Calu3 (cell line): ENCODE measurements around the gene FAF1. TPM values are rescaled to one million over a fixed set of nuclear protein-coding genes. Genes with fewer than 3 reads are reported as not detected.

Experiments used
- BruUV-seq: library from RNA; stranded (reverse); fragments of 400-500 nt; replicated peaks from 2 replicates; lab custom pipeline; 2021; lab: Mats Ljungman, UMichigan
- CTCF ChIA-PET: fragments of 300-600 bp; sonication (Branson Sonifier 250); formaldehyde crosslinking; loops from one replicate; lab custom pipeline; 2022; ENCODE audit warnings: antibody characterized with exemption; lab: Charles Lee
- DNase-seq: peaks from one replicate; pipeline ENCODE4 v3.0.0; 2022
- H3K27ac Mint-ChIP-seq: one replicate; pipeline ENCODE4 v1.8.0; 2022; ENCODE audit warnings: mixed read lengths; ENCODE audit not compliant: unreplicated experiment
- H3K27me3 Mint-ChIP-seq: one replicate; pipeline ENCODE4 v1.8.0; 2022; ENCODE audit warnings: mixed read lengths; ENCODE audit not compliant: unreplicated experiment
- H3K36me3 Mint-ChIP-seq: one replicate; pipeline ENCODE4 v1.8.0; 2022; ENCODE audit warnings: mild to moderate bottlenecking, moderate library complexity, mixed read lengths; ENCODE audit not compliant: insufficient read depth, unreplicated experiment
- H3K4me1 Mint-ChIP-seq: one replicate; pipeline ENCODE4 v1.8.0; 2022; ENCODE audit warnings: mild to moderate bottlenecking, low read depth, mixed read lengths; ENCODE audit not compliant: unreplicated experiment
- H3K4me3 Mint-ChIP-seq: one replicate; pipeline ENCODE4 v1.8.0; 2022; ENCODE audit warnings: mild to moderate bottlenecking, low read depth, moderate library complexity, mixed read lengths; ENCODE audit not compliant: unreplicated experiment
- H3K9me3 Mint-ChIP-seq: one replicate; pipeline ENCODE4 v1.8.0; 2022; ENCODE audit warnings: low read depth, mixed read lengths; ENCODE audit not compliant: unreplicated experiment
- intact Hi-C: fragments of 100-400 bp; cut with micrococcal nuclease; formaldehyde crosslinking; loops from one replicate; pipeline ENCODE4 v1.10.0; 2022; ENCODE audit not compliant: unreplicated experiment
- total RNA-seq: library from RNA; stranded (reverse); gene quantifications from 2 replicates; pipeline ENCODE4 v1.2.3, GENCODE V29; 2022
- TF ChIP-seq, protein P1 (sequence below): fragments of 200-600 bp; IDR thresholded peaks from one replicate; pipeline ENCODE4 v1.8.0; 2022; ENCODE audit warnings: antibody characterized with exemption; ENCODE audit not compliant: unreplicated experiment

The FAF1 gene
- total RNA-seq, 1 experiment from 2014 or later = 104 TPM

DNA sequence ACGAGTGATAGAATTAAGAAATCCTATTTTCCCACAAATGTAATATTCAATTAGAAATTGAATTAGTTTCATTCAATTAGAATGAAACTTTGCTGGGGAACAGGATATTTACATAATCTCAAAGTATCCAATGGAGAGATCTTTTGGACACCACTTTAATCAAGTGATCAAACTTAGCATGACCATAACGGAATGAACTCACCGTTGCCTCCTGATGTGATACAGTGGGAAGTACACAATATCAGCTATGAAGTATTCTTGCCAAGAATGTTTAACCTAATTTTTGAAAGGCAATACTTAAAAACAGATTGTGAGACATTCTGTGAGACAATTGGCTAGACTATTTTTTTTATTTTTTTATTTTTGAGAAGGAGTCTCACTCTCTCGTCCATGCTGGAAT lies 26.6 kb upstream of the FAF1 start:
- intact Hi-C loops = no loop called here
- no peak for DNase-seq
- TF ChIP-seq, protein P1, sequence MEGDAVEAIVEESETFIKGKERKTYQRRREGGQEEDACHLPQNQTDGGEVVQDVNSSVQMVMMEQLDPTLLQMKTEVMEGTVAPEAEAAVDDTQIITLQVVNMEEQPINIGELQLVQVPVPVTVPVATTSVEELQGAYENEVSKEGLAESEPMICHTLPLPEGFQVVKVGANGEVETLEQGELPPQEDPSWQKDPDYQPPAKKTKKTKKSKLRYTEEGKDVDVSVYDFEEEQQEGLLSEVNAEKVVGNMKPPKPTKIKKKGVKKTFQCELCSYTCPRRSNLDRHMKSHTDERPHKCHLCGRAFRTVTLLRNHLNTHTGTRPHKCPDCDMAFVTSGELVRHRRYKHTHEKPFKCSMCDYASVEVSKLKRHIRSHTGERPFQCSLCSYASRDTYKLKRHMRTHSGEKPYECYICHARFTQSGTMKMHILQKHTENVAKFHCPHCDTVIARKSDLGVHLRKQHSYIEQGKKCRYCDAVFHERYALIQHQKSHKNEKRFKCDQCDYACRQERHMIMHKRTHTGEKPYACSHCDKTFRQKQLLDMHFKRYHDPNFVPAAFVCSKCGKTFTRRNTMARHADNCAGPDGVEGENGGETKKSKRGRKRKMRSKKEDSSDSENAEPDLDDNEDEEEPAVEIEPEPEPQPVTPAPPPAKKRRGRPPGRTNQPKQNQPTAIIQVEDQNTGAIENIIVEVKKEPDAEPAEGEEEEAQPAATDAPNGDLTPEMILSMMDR = no peak
- CTCF ChIA-PET = interaction anchor here (0.7 kb wide), 1 partner anchor 161 kb away, joined by 3 read pairs; no protein-coding TSS in a partner anchor
- H3K9me3 Mint-ChIP-seq = no peaks in the 10 kb centered on the region
- BruUV-seq = no TSS peak
- H3K27me3 Mint-ChIP-seq = no peaks in the 10 kb centered on the region
- H3K4me1 Mint-ChIP-seq = peaks cover 11% of the 10 kb centered on the region
- H3K27ac Mint-ChIP-seq = no peak overlapping the region
- H3K4me3 Mint-ChIP-seq = no peak overlapping the region
- no peaks in the 10 kb centered on the region for H3K36me3 Mint-ChIP-seq

DNA sequence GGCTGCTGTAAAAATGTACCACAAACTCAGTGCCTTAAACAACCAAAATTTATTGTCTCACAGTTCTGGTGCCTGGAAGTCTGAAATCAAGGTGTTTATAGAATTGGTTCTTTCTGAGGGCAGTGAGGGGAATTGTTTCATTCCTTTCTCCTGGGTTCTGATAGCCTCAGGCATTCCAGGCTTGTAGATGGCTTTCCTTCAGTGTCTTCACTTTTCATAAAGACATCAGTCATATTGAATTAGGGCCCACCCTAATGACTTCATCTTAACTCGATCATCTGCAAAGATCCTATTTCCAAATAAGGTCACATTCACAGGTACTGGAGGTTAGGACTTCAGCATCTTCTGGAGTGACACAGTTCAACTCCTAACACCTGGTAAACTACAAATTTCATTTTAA lies 25.0 kb upstream of the FAF1 start:
- Mint-ChIP-seq H3K27ac (no peak overlapping the region), H3K4me1 (peaks cover 11% of the 10 kb centered on the region), H3K4me3 (no peak overlapping the region), H3K36me3 (no peaks in the 10 kb centered on the region), H3K9me3 (no peaks in the 10 kb centered on the region), H3K27me3 (no peaks in the 10 kb centered on the region)
- CTCF ChIA-PET = no interaction called here
- TF ChIP-seq, protein P1 = no peak
- intact Hi-C loops = no loop called here
- DNase-seq = no peak
- no TSS peak for BruUV-seq

DNA sequence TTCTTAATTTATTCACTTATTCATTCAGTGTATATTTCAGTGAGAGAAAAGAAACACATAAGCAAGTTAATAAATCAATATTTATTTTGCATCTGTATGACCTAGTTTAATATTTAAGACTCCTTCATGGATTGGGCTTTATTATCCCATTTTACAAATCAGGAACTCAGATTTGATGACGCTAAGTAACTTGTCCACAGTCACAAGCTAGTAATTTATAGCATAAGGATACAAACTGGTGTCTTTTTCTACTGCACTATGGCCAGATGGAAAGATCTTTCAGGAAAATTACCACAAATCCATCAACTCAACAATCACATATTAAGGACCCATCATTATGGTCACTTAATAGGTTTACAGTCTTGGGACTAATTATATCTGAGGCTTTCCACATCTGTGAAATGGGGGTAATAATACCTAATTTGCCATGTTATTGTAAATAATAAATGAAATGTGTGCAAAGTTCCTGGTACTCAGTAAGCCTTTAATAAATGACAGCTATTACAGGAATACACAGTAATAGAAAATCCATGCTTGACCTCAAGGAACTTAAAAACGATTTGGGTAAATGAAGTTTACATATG lies 23.2 kb upstream of the FAF1 start:
- peaks cover 20% of the 10 kb centered on the region for H3K4me1 Mint-ChIP-seq
- no peak overlapping the region for H3K4me3 Mint-ChIP-seq
- no TSS peak for BruUV-seq
- intact Hi-C loops = loop anchor here (2.0 to 5.0 kb wide), 2 partner anchors 17 to 204 kb away; no protein-coding TSS in a partner anchor
- H3K9me3 Mint-ChIP-seq = no peaks in the 10 kb centered on the region
- CTCF ChIA-PET = interaction anchor here (1.5 kb wide), 1 partner anchor 13 kb away, joined by 4 read pairs; the partner anchor contains the start of gene CDKN2C
- H3K36me3 Mint-ChIP-seq = peaks cover 11% of the 10 kb centered on the region
- no peaks in the 10 kb centered on the region for H3K27me3 Mint-ChIP-seq
- H3K27ac Mint-ChIP-seq = peak overlapping the region; percentile 36
- no peak for DNase-seq
- TF ChIP-seq, protein P1 = no peak

DNA sequence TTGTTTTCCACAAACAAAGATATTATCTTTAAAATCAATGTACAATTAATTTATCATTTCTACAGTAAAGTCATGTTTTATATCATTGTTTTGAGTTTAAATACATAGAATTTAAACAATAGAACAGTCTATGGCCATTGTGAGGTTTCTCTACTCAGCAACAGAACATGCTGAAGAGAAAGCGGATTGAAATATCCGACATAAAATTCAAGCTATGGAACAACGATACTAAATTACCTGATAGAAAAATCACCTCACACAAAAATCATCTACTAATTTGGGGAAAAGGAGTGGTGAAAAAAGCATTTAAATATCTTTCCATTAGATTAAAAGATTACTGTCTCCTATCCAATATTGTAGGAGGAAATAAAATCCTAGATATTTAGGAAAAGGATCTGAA lies 22.5 kb upstream of the FAF1 start:
- TF ChIP-seq, protein P1 = no peak
- intact Hi-C loops = loop anchor here (2.0 to 5.0 kb wide), 2 partner anchors 16 to 205 kb away; no protein-coding TSS in a partner anchor
- Mint-ChIP-seq H3K27me3 (no peaks in the 10 kb centered on the region), H3K4me1 (peaks cover 20% of the 10 kb centered on the region), H3K36me3 (peaks cover 18% of the 10 kb centered on the region), H3K4me3 (no peak overlapping the region), H3K27ac (peak overlapping the region; percentile 36), H3K9me3 (no peaks in the 10 kb centered on the region)
- CTCF ChIA-PET = interaction anchor here (1.5 kb wide), 1 partner anchor 13 kb away, joined by 4 read pairs; the partner anchor contains the start of gene CDKN2C
- no peak for DNase-seq
- BruUV-seq = no TSS peak
